Testis (tissue), 2 donors: Measurements from ENCODE around the gene LARP4.

Source experiments
- POLR2A ChIP-seq: fragments of 450-650 bp; IDR thresholded peaks from one replicate; pipeline ENCODE4 v1.6.1; 2017; ENCODE audit warnings: antibody characterized with exemption, mild to moderate bottlenecking, moderate library complexity
- TF ChIP-seq, protein P1 (sequence below), 3 experiments: fragments of 450-650 bp in 2 of 3; fragments of 200-600 bp in 1 of 3; sonication (generic) in 1 of 3; IDR thresholded peaks; one replicate each; pipeline ENCODE4 v1.5.1; 2016 to 2019; ENCODE audit warnings: antibody characterized with exemption in 3 of 3, mild to moderate bottlenecking in 2 of 3, moderate library complexity in 1 of 3

DNA sequence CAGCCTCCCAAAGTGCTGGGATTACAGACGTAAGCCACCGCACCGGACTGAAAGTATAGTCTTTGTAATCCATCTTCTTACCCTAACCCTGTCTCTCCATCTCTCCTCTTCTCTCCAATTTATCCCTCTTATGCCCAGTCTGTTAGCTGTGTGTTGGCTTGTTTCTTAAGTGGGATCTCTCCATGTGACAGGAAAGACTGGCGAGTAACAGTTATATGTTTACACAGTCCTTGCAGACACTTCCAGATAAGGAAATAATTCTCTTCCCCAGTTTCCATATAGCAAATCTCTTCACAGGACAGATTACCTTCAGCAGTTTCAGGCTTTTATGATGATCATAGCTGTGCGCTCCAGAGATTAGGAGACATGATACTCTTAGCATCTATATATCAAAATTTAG, 88.1 kb downstream of the LARP4 start:
- TF ChIP-seq, protein P1, sequence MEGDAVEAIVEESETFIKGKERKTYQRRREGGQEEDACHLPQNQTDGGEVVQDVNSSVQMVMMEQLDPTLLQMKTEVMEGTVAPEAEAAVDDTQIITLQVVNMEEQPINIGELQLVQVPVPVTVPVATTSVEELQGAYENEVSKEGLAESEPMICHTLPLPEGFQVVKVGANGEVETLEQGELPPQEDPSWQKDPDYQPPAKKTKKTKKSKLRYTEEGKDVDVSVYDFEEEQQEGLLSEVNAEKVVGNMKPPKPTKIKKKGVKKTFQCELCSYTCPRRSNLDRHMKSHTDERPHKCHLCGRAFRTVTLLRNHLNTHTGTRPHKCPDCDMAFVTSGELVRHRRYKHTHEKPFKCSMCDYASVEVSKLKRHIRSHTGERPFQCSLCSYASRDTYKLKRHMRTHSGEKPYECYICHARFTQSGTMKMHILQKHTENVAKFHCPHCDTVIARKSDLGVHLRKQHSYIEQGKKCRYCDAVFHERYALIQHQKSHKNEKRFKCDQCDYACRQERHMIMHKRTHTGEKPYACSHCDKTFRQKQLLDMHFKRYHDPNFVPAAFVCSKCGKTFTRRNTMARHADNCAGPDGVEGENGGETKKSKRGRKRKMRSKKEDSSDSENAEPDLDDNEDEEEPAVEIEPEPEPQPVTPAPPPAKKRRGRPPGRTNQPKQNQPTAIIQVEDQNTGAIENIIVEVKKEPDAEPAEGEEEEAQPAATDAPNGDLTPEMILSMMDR (IDR thresholded peaks at IDR 0.05): no peak
- no peak for TF ChIP-seq POLR2A
